NCI-H1417 (cell line): ENCODE data around the gene CLEC6A.
"Not testable (repeated sequence)": the region's sequence is repeated elsewhere in the genome, so short reads cannot be mapped to it uniquely, and the experiment has no call there.

Source experiments
- DNase-seq, 3 experiments: peaks; one replicate each; lab custom pipeline; 2025; lab: John Stamatoyannopoulos, UW

CLEC6A gene

DNA sequence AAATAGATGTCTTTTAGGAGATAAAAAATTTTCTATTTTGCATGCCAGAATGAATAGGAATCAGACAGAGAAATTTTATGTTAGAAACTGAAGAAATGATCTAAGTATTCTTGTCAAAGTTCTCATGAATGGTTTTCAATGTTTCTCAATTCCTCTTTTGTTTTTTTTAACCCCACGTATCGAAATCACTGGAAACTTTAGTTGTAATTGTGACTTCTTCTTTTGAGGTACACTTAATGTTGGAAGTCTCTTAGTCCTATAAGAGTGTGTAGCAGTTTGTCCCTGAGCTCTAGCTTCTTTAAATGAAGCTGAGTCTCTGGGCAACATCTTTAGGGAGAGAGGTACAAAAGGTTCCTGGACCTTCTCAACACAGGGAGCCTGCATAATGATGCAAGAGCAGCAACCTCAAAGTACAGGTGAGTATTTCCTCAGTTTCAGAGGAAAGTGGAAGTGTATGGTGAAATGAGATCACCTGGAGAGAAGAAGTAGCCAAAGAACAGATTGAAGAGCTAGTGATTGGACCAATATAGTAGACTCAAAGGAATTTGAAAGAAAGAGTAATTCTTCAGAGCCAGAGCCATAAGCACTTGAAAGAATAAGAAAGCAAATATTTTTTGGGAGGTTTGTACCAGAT lies at the start of gene CLEC6A:
Gene CLEC6A, plus strand, starts transcription at position 236 of the 634 bp plus-strand sequence. Its CDS starts 150 bp downstream, at position 386.
- DNase-seq = no peak

DNA sequence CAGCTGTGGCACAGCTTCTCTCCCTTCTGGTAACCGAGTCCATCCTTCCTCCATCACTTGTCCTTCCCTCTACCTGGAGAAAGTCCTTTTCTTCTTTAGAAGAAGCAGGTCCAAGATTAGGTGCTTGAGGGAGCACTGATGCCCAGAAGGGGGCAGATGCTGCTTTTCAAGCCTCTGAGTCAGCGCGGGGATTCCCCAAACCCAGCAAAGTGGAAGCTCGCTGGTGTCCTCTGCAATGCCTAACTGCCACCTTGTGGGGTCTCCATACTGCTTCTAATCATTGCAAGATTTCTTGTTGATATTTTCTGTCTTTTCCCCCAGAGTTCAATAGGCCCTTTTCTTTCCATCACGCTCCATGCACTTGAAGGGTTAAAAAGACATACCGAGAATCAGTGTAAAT lies 36.2 kb upstream of the CLEC6A start:
- not testable (repeated sequence) for DNase-seq

- no peak for DNase-seq
Observed at GRCh38 chr12:8420506-8420905, 35.3 kb upstream of the CLEC6A start.

- not testable (repeated sequence) for DNase-seq
Observed at GRCh38 chr12:8444536-8445278, 11.1 kb upstream of the CLEC6A start.

DNA sequence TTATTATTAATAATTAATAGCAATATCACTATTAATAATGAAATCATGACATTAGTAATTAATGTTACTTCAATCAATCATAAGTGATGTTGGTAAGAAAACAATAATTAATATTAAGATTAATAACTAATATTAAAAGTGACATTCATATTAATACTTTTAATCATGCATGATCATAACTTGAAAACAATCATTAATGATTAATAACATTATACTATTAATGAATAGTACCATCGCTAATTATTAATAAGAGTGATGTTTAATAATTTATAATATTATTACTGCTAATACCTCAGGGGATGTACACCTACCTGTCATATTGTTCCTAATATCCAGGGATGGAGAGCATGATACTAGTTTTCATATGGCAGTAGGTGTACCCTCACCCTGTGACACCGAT lies 10.0 kb upstream of the CLEC6A start:
- no peak for DNase-seq

GRCh38 chr12:8446642-8447547 lies 8.9 kb upstream of the CLEC6A start:
- no peak for DNase-seq

DNA sequence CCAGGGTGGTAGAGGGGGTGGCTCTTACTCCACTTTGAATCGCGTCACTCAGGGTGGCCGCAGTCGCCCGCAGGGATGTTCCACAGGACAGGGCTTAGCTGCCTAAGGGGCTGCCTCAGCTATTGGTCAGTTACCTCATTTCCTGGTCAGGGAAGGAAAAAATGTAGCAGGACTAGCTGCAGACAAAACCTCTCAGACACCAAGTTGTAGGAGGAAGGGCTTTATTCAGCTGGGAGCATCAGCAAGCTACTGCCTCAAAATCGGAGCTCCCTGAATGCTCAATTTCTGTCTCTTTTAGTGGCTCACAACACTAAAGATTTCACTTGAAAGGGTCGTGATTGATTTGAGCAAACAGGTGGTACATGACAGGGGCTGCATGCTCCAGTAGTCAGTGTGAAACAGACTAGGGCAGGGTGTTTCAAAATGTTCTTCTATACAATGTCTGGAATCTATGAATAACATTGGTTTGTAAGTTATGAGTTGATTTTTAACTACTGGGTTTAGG lies 6.4 kb upstream of the CLEC6A start:
- DNase-seq = no peak

- DNase-seq = no peak
Observed at GRCh38 chr12:8452036-8452435, 3.7 kb upstream of the CLEC6A start.

GRCh38 chr12:8453021-8453513 lies 2.7 kb upstream of the CLEC6A start:
- no peak for DNase-seq

DNA sequence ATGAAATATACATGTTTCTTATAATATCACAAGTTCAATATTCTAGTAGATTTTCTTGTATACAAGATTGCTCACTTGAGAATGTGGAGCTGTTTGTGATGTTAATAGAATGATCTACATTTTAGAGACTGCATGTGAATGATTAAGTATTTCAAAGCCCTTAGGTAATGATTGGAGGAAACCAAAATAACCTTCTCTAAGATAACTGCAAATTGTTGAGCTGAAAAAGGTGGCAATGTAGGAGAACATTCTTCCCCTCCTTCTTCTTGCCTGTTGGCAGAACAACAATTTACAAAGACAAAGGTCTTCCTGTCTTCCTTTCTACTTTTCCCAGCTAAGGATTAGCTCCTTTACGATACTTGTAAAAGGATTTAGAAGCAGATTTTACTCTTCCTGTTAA lies 2.0 kb upstream of the CLEC6A start:
- DNase-seq = no peak

- DNase-seq = no peak
Observed at GRCh38 chr12:8455271-8455670, 491 bp upstream of the CLEC6A start.

- no peak for DNase-seq
Observed at GRCh38 chr12:8461426-8461825, 5.7 kb downstream of the CLEC6A start.

DNA sequence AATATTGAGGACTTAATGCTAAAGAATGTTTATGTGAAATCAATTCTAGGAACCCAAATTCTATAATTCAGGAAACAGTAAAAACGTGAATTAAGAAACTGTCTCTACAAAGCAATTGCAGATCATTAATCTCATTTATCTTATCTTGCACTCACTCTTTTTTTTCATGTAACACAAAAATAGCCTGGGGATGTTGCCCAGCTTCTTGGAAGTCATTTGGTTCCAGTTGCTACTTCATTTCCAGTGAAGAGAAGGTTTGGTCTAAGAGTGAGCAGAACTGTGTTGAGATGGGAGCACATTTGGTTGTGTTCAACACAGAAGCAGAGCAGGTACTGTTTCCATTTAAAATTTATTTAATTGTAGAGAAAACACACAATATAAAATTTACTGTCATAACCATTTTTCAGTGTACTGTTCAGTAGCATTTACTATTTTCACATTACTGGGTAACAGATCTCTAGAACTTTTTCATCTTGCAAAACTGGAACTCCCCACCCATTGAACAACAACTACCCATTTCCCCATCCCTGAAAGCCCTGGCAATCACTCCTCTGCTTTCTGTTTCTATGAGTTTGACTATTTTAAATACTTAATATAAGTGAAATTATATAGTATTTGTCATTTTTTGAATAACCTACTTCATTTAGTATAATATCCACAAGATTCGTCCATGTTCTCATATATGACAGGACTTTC lies 9.7 kb downstream of the CLEC6A start:
- no peak for DNase-seq

GRCh38 chr12:8466241-8466640 lies 10.5 kb downstream of the CLEC6A start:
- DNase-seq = no peak

GRCh38 chr12:8471090-8471489 lies 15.3 kb downstream of the CLEC6A start:
- DNase-seq = no peak

- no peak for DNase-seq
Observed at GRCh38 chr12:8475508-8476203, 19.9 kb downstream of the CLEC6A start.

GRCh38 chr12:8482571-8483061 lies 26.9 kb downstream of the CLEC6A start:
- DNase-seq = no peak

DNA sequence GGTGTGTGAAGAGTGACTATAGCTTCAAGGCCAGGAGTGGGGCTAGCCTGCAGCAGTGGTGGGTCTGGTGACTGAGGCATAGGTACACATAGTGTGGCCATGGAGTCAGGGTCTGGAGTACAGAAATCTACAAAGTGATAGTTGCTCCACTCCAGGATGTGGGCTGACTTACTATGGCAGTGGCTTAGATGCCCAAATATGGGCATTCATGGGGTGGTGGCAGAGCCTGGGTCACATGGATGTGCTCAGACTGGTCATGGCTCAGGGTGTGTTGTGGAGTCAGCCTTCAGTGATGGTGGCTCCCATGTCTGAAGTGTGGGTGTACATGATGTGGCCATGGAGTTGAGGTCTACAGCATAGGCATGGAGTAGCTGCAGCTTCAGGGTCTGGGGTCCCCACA lies 27.3 kb downstream of the CLEC6A start:
- no peak for DNase-seq

DNA sequence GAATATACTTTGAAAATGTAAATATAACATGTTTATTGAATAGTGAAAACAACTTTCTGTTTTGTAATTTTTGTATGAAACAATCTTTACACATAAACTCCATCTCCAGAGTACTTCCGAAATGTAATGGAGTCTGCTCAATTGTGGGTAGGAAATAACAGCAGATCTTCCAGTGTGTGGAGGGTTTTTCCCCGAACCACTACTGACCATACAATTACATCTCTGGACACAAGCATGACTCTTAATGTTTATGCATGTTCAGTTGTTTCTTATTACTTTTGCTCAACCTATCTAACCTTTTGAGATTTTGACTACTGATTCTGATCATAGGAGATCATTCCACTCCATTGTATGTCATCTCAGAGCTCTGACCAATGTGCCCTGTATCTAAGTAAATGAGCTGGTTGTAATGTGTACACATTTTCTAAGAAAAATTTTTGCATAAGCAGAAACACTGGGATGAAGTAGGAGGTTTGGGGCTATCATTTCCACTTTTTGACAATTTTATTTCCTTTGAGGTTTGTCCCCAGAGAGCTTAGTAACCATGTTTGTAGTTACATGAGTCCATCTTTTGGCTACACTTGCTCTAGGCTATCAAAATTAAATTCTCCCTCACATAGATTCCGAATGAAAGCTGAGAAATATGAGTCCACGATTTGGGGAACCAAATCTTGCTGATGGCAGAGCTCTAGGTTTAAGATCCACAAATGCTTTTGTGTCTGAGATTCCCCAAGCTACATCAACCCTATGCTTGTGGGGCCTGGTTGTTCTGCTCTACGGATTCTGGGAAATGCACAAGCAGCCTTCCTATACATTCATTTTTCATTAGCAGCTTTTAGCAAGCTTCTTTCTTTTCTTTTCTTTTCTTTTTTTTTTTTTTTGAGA lies 36.1 kb downstream of the CLEC6A start:
- DNase-seq = no peak

GRCh38 chr12:8493084-8493483 lies 37.3 kb downstream of the CLEC6A start:
- no peak for DNase-seq
